ENCODE data around the gene TEAD1.
A peak's percentile ranks its signal among the peaks of the same experiment; 100 is the strongest.
"Not testable (repeated sequence)": the region's sequence is repeated elsewhere in the genome, so short reads cannot be mapped to it uniquely, and the experiment has no call there.

The TEAD1 gene

DNA sequence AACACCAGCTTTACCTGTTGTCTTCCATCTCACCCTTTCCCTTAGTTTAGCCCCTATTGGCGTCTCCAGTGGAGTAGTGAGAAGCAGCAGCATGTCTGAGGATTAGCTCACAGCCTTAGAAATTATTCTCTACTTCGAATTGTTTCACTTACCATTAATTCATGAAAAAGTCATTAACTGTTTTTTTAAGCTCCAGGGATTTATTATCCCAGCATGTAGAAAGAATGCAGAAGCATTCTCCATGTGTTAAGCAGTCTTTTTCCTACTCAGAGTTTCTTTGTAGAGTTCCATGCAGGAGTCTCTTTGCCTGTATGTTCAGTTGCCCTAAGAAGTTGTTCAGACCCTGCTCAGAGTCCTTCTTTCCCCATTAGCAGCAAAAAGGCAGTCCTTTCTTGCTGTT lies 197.0 kb downstream of the TEAD1 start:
- no peak for DNase-seq

DNA sequence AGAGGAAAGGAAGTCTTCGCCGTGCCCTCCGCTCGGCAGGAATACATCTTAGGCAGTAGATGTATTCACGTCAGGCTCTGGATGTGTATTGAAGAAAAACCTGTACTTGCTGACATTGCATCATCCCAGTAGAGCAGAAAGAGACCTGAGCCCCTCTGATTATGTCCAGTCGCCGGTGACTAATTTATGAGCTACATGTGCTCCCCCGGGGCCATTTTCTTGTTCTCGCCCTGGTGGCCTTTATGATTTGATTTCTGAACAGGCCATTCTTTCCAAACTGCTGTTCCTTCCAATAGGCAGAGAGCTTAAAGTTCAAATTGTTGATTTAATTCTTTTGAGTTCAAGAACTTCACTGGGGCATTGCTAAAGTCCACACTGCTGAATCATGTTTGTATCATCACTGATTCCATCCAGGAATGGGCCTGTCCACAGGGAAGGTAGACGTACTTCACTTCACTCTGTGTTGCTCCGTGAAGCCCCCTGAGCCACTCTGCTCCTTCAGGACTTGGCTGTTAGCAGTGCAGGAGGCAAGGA lies 197.6 kb downstream of the TEAD1 start:
- DNase-seq = no peak

DNA sequence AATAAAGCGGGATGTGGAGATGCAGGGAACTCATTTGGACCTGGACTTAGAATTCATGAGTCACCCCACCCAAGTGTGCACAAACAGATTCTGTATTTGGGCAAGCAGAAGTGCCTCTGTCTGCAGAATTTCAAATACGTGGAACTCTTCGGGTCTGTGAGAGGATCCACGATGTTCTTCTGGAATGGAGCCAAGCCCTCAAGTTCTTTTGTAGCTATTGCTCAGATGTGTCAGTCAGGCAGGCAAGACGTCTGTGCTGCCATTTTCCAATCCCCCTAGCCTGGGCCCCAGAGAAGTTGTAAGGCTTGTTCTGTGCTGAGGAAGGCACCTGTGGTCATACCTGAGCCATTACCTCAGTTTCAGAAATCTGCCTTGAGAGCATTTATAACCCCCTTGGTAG lies 202.1 kb downstream of the TEAD1 start:
- no peak for DNase-seq

- no peak for DNase-seq
These were observed 202.8 kb downstream of the TEAD1 start for GRCh38 chr11:12876988-12877387.

GRCh38 chr11:12877508-12877907 lies 203.3 kb downstream of the TEAD1 start:
- not testable (repeated sequence) for DNase-seq

- no peak for DNase-seq
These were observed 206.1 kb downstream of the TEAD1 start for GRCh38 chr11:12880327-12880726.

DNA sequence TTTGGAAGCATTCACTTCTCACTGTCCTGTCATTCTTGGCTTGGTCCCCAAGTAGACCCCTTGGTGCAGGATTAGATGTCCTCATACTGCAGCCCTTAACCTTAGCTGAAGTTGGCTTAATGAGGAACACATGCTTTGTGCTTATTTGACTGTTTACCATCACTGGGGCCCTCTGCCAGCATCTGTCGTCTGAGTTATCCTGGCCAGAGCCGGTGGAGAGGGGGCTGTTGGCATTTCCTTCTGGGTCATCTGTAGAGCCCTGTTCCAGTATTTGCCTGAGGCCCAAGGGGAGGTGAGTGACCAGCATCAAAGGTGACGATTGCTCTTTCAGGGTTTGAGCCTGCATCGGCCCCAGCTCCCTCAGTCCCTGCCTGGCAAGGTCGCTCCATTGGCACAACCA lies 208.4 kb downstream of the TEAD1 start:
- no peak for DNase-seq

DNA sequence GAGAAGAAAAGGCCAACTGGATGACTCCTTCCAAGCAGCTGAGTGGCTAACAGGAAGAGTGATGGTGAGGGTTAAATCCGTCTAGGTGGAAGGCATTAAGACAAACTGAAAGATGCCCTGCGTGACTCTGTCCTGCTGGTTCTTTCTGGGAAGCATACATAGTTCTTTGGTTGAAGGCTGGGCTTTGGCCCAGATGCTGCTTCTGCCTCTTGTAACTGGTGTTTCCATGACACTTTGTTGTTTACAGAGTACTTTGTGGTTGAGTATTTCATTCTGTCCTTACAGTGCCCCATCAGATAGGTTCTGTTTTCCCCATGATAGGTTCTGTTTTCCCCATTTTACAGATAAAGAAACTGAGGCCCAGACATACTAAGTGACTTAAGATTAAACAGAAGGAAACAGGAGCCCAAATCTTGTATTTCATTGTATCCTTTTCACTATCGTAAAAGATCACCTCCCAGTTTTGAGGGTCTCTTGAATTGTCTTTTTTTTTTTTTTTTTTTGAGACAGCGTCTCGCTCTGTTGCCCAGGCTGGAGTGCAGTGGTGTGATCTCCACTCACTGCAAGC lies 210.6 kb downstream of the TEAD1 start:
- DNase-seq = no peak

DNA sequence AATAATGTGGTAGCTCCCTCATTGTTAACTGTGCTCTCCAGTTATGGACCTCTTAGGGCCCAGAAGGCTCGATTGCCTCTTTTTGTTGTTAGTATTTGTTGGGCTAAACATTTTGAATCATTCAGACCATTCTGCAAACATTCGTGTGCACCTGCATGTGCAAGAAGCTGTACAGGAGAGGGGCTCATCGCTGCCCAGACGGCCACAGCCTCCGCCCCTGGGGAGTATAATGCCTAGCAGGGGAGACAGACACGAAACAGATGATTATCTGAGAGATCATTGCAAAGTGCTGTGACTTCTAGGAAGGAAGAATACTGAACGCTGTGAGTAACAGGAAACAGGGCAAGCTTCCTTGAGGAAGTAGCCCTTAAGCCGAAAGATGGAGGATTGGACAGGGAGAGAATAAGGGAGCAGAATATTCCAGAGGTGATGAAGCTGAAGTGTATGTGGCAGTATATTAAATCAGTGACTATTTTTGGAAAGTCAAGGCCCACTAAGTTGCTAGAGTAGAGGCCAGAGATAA lies 211.6 kb downstream of the TEAD1 start:
- no peak for DNase-seq

- DNase-seq = no peak
These were observed 212.3 kb downstream of the TEAD1 start for GRCh38 chr11:12886508-12886907.

DNA sequence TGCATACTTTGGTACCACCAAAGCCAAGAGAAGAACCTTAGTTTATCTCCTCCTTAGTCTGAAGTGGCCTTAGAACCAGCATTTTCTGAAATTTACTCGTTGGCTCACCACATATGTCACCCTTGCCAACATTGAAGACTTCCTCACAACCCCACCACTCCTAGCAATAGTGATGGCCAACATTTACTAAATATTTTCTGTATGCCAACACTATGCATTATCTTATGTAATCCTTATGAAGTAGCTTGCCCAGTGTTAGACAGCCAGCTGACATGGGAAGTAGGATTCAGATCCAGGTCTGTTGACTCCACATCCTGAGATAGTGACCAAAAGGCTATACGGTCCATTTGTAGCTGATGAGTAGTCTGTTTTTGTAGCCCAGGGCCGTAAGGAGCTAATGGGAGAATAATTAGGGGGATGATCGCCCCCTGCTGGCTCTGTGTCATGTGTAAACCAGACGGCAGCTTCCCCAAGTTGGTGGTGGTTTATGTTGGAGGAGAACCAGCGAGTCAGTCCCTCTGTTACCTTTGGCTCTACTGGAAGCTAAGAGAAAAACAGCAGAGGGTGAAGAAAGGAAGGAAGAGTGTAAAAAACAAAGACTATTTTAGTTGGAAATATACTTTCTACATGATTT lies 214.4 kb downstream of the TEAD1 start:
- DNase-seq = peak; percentile 35

- no peak for DNase-seq
These were observed 215.0 kb downstream of the TEAD1 start for GRCh38 chr11:12889243-12889642.

GRCh38 chr11:12890476-12890875 lies 216.3 kb downstream of the TEAD1 start:
- DNase-seq = no peak

DNA sequence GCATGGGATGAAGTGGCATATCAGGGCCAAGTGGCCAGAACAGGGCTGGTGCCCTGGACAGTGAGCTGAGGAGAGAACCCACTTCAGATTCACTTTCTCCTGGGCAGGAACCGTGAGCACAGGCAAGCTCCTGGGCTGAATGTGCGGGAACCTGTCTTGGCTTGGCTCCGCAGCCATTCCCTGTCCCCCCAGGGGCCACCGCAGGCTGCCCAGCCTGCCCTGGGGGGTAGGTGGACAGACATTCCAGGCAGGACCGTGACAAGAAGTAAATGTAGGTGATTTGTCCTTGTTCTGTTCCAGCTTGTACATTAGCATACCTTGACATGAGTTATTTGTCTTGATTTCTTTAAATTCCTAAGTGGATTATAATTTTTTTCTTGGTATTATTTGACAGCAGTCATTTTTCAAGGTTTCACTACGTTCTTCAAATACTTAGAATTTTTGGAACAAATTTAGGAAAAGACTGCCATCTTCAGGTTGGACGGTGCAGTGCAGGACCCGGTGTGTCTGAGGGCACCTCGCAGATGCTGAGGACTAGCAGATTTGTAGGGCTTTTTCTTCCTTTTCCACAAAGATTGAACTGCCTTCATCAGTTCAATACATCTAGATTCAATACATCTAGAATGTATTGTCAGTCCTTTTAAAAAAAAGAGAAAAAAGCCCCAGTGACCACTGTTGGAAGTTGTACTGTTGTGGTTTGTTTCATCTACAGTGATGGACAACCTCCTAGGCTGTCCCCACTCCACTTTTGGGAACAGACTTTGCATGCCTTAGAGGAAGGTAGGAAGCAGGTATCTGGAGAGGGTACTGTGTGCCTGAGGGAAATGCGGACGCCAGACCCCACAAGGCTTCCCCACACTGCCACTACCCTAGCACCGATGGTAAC lies 219.8 kb downstream of the TEAD1 start:
- peak; percentile 14 for DNase-seq

DNA sequence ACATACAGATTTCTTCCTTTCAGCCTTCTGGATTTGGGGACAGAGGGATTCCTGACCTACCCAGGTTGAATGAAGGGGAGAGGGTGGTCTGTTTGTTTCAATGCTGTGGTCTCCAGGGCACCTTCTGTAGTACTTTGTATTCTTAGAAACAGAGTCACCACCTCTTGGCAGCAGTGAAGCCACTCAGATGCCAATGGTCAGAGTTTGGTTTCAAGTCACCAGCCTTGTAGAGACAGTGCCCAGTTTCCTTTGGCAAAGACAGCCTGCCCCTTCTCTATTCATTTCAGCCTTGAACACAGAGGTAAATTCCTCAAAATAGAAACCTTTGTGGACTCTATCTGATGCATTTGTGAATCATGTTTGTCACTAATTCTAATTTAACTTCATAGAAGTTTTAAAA lies 223.2 kb downstream of the TEAD1 start:
- DNase-seq = no peak

GRCh38 chr11:12897867-12898266 lies 223.6 kb downstream of the TEAD1 start:
- no peak for DNase-seq

DNA sequence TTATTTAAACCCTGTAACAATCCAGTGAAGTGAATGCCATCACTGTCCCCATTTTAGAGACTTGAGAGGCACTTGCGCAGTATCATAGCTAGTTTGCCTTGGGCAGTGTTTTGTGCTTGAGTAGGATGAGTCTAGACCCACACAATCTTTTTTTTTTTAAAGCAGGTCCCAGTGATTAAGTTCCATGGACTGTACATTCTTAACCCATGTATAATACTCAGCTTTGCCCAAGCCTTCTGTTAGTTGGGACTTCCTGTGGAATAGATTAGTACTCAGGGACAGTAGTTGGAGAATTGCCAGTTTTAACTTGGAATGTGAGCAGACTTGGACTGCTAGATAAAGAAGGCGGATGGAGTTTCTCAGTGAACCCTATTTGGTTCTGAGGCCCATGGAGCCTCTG lies 226.3 kb downstream of the TEAD1 start:
- DNase-seq = no peak

DNA sequence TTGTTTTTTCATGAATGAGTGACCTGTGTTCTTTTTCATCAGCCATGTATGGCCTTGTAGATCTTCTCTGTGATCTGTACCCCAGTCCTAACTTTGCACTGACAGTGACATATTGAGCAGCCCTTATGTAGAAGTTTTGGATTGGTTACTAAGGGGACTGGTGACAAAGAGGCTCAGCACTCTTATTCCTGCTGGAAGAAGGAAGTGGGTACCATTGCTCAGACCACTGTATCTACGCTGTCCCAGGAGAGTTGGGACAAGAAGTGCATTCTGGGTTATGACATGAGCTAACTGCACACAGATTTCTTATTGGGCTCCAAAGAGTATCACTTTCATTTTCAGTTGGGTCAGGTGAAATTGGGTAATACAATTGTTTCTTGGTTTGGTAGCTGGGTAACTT lies 227.1 kb downstream of the TEAD1 start:
- no peak for DNase-seq

DNA sequence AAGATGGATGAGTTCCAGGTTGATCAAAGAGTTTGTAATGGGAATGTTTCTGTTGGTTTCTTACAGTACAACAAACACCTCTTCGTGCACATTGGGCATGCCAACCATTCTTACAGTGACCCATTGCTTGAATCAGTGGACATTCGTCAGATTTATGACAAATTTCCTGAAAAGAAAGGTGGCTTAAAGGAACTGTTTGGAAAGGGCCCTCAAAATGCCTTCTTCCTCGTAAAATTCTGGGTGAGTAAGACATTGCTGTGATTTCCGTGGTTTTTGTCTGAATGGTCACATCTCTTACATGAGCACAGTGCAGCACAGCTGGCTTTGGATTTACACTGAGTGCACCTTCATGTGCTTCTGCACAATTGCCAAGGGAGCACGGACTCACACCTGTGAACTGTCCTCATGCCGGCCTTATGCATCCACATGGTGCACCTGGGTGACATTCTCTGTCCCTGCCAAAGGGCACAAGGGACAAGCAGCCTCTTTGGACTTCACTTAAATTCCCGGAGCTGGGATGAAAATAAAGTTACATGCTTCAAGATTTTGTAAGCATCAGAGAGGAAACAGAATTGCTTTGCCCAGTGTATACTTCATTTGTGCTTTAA lies 227.8 kb downstream of the TEAD1 start:
- no peak for DNase-seq

- no peak for DNase-seq
These were observed 228.7 kb downstream of the TEAD1 start for GRCh38 chr11:12902791-12903486.

DNA sequence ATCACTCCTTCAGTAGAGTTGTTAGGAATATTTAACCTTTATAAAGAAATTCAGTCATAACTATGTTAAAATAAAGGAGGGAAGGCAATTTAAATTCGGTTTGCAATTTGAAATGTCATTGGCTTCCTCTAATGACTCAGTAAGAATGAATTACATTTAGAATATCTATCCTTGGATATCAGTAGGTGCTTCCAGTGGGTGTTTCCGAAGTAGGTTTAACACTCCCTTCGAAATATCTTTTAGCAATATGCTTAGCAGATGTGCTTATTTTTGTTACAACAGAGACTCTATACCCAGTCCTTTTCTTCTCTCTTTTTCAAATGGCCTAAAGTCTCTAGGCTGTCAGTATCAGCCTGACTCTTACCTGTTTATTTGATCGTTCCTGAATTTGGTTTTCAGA lies 231.2 kb downstream of the TEAD1 start:
- DNase-seq = no peak

DNA sequence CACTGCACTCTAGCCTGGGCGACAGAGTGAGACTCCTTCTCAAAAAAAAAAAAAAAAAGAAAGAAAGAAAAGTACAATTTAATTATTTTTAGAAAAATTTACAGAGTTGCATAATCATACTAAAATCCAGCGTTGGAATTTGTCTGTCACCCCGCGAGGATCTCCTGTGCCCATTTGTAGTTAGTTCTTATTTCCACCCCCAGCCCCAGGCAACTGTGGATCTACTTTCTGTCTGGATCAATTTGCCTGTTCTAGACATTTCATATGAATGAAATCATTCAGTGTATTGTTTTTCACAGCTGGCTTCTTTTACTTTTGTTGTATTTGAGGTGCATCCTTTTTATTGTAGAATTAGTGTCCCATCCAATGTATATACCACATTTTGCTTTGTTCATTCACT lies 232.3 kb downstream of the TEAD1 start:
- no peak for DNase-seq

DNA sequence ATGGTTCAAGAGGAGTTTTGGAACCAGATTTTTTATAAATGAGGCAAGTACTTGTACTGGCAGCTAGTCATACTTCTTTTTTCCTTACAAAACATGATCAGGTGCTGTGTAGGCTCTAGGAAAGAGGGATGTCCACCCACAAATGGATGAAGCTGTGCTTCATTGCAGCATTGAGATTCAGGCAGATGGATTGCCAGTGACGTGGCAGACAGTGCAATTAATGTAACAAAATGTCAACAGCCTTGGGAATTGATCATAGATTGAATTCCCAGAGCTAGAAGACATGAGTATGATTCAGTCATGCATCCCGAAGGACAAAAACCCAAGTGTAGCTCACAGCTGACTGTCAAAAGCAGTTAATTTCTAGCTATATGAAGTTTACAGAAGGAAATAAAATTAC lies 235.7 kb downstream of the TEAD1 start:
- DNase-seq = no peak
